Activated CD4-positive, alpha-beta T cell treated with anti-CD3 and anti-CD28 coated beads, Interleukin-2, amount 10 ng/mL, durations not matched to agents 24 days and 14 days (primary cell): ENCODE measurements around the gene TMEM101. TPM values are rescaled to one million over a fixed set of nuclear protein-coding genes. Genes with fewer than 3 reads are reported as not detected.
A peak's percentile ranks its signal among the peaks of the same experiment; 100 is the strongest.

Experiments used
- DNase-seq: peaks from one replicate; pipeline ENCODE4 v3.0.0; 2022
- H3K27ac Mint-ChIP-seq: one replicate; pipeline ENCODE4 v1.8.0; 2022; ENCODE audit warnings: mild to moderate bottlenecking, mixed read lengths
- H3K27me3 Mint-ChIP-seq: one replicate; pipeline ENCODE4 v1.8.0; 2022; ENCODE audit warnings: mixed read lengths
- H3K36me3 Mint-ChIP-seq: one replicate; pipeline ENCODE4 v1.8.0; 2022; ENCODE audit warnings: low read depth, mild to moderate bottlenecking, mixed read lengths
- H3K4me1 Mint-ChIP-seq: one replicate; pipeline ENCODE4 v1.8.0; 2021; ENCODE audit warnings: mixed read lengths
- H3K4me3 Mint-ChIP-seq: one replicate; pipeline ENCODE4 v1.8.0; 2022; ENCODE audit warnings: mild to moderate bottlenecking, moderate library complexity, mixed read lengths
- H3K9me3 Mint-ChIP-seq: one replicate; pipeline ENCODE4 v1.8.0; 2021; ENCODE audit warnings: mixed read lengths
- intact Hi-C: fragments of 100-400 bp; cut with micrococcal nuclease; formaldehyde crosslinking; loops from one replicate; pipeline ENCODE4 v1.15.1; 2023
- total RNA-seq: library from RNA; stranded (reverse); gene quantifications from 2 replicates; pipeline ENCODE4 v1.2.3, GENCODE V29; 2022

The TMEM101 gene
- total RNA-seq, 1 donor from 2014 or later = 32.8 TPM

GRCh38 chr17:44012391-44012790, 2.4 kb downstream of the TMEM101 start:
- intact Hi-C loops = no loop called here
- H3K4me1 Mint-ChIP-seq = peaks cover 25% of the 10 kb centered on the region
- H3K4me3 Mint-ChIP-seq = no peak overlapping the region

GRCh38 chr17:44011876-44012275, 2.9 kb downstream of the TMEM101 start:
- Mint-ChIP-seq H3K27me3 (no peaks in the 10 kb centered on the region), H3K36me3 (peaks cover 9% of the 10 kb centered on the region), H3K4me1 (peaks cover 26% of the 10 kb centered on the region), H3K9me3 (no peaks in the 10 kb centered on the region), H3K4me3 (no peak overlapping the region), H3K27ac (no peak overlapping the region)
- intact Hi-C loops = no loop called here
- no peak for DNase-seq

More at GRCh38 chr17:44012391-44012790, 2.4 kb downstream of the TMEM101 start:
- no peak for DNase-seq
- H3K9me3 Mint-ChIP-seq = no peaks in the 10 kb centered on the region
- H3K36me3 Mint-ChIP-seq = peaks cover 9% of the 10 kb centered on the region
- no peaks in the 10 kb centered on the region for H3K27me3 Mint-ChIP-seq
- no peak overlapping the region for H3K27ac Mint-ChIP-seq

- no peak for DNase-seq
- Mint-ChIP-seq H3K27me3 (peaks cover 4% of the 10 kb centered on the region), H3K9me3 (no peaks in the 10 kb centered on the region), H3K4me3 (no peak overlapping the region), H3K27ac (no peak overlapping the region), H3K4me1 (peaks cover 32% of the 10 kb centered on the region), H3K36me3 (peaks cover 10% of the 10 kb centered on the region)
- intact Hi-C loops = no loop called here
Observed at GRCh38 chr17:44010966-44011647, 3.7 kb downstream of the TMEM101 start.

- Mint-ChIP-seq H3K27me3 (peaks cover 16% of the 10 kb centered on the region), H3K4me1 (peaks cover 26% of the 10 kb centered on the region), H3K4me3 (peak overlapping the region; percentile 83), H3K9me3 (no peaks in the 10 kb centered on the region), H3K36me3 (peaks cover 11% of the 10 kb centered on the region), H3K27ac (peak overlapping the region; percentile 72)
- intact Hi-C loops = loop anchor here (5.0 to 10.0 kb wide), 2 partner anchors 34 to 524 kb away; partner anchors contain the start of gene DHX8
- DNase-seq = no peak
Observed at GRCh38 chr17:44008205-44008909, 6.4 kb downstream of the TMEM101 start.

GRCh38 chr17:44007346-44008204, 7.2 kb downstream of the TMEM101 start:
- H3K36me3 Mint-ChIP-seq = peaks cover 11% of the 10 kb centered on the region

GRCh38 chr17:44006598-44007345, 8.0 kb downstream of the TMEM101 start:
- intact Hi-C loops = loop anchor here (1.0 to 10.0 kb wide), 3 partner anchors 9 to 522 kb away; partner anchors contain the start of gene DHX8
- H3K4me3 Mint-ChIP-seq = peak overlapping the region; percentile 83
- peaks cover 11% of the 10 kb centered on the region for H3K36me3 Mint-ChIP-seq

More at GRCh38 chr17:44007346-44008204, 7.2 kb downstream of the TMEM101 start:
- Mint-ChIP-seq H3K27me3 (peaks cover 16% of the 10 kb centered on the region), H3K4me1 (peaks cover 25% of the 10 kb centered on the region), H3K9me3 (no peaks in the 10 kb centered on the region), H3K4me3 (peak overlapping the region; percentile 83), H3K27ac (peak overlapping the region; percentile 72)
- intact Hi-C loops = loop anchor here (1.0 to 10.0 kb wide), 3 partner anchors 8 to 523 kb away; partner anchors contain the start of gene DHX8
- DNase-seq = peak; percentile 68

GRCh38 chr17:44006272-44006597, 8.5 kb downstream of the TMEM101 start:
- H3K4me3 Mint-ChIP-seq = peak overlapping the region; percentile 83
- peak overlapping the region; percentile 78 for H3K27ac Mint-ChIP-seq
- no peak for DNase-seq
- peaks cover 16% of the 10 kb centered on the region for H3K27me3 Mint-ChIP-seq
- intact Hi-C loops = loop anchor here (5.0 to 10.0 kb wide), 2 partner anchors 36 to 521 kb away; partner anchors contain the start of gene DHX8
- peaks cover 21% of the 10 kb centered on the region for H3K4me1 Mint-ChIP-seq
- H3K9me3 Mint-ChIP-seq = no peaks in the 10 kb centered on the region
- peaks cover 9% of the 10 kb centered on the region for H3K36me3 Mint-ChIP-seq

More at GRCh38 chr17:44006598-44007345, 8.0 kb downstream of the TMEM101 start:
- H3K4me1 Mint-ChIP-seq = peaks cover 25% of the 10 kb centered on the region
- peak overlapping the region; percentile 78 for H3K27ac Mint-ChIP-seq
- peaks cover 16% of the 10 kb centered on the region for H3K27me3 Mint-ChIP-seq
- no peaks in the 10 kb centered on the region for H3K9me3 Mint-ChIP-seq
- peak; percentile 96 for DNase-seq

GRCh38 chr17:44005527-44006271, 9.1 kb downstream of the TMEM101 start:
- H3K27me3 Mint-ChIP-seq = peaks cover 16% of the 10 kb centered on the region
- intact Hi-C loops = loop anchor here (5.0 to 10.0 kb wide), 2 partner anchors 37 to 521 kb away; partner anchors contain the start of gene DHX8
- H3K36me3 Mint-ChIP-seq = peaks cover 9% of the 10 kb centered on the region
- peak; percentile 77 for DNase-seq
- no peaks in the 10 kb centered on the region for H3K9me3 Mint-ChIP-seq
- H3K4me3 Mint-ChIP-seq = peak overlapping the region; percentile 83
- peaks cover 20% of the 10 kb centered on the region for H3K4me1 Mint-ChIP-seq
- H3K27ac Mint-ChIP-seq = peak overlapping the region; percentile 78

GRCh38 chr17:44004761-44005526, 9.8 kb downstream of the TMEM101 start:
- Mint-ChIP-seq H3K36me3 (peaks cover 9% of the 10 kb centered on the region), H3K9me3 (no peaks in the 10 kb centered on the region), H3K4me3 (peak overlapping the region; percentile 55), H3K27ac (no peak overlapping the region), H3K27me3 (peaks cover 16% of the 10 kb centered on the region), H3K4me1 (peaks cover 20% of the 10 kb centered on the region)
- intact Hi-C loops = loop anchor here (5.0 to 10.0 kb wide), 2 partner anchors 37 to 520 kb away; partner anchors contain the start of gene DHX8
- peak; percentile 73 for DNase-seq

- H3K36me3 Mint-ChIP-seq = peaks cover 4% of the 10 kb centered on the region
- H3K27me3 Mint-ChIP-seq = peaks cover 16% of the 10 kb centered on the region
- H3K4me3 Mint-ChIP-seq = peak within 1 kb of the TSS; percentile 55
- no peak within 1 kb of the TSS for H3K27ac Mint-ChIP-seq
- intact Hi-C loops = loop anchor here (10.0 kb wide), 1 partner anchor 519 kb away; the partner anchor contains the start of gene DHX8
- no peak for DNase-seq
- peaks cover 20% of the 10 kb centered on the region for H3K4me1 Mint-ChIP-seq
- H3K9me3 Mint-ChIP-seq = no peaks in the 10 kb centered on the region
Observed at GRCh38 chr17:44004077-44004760, 10.5 kb downstream of the TMEM101 start, which contains the start of gene NAGS. Gene NAGS, plus strand, starts transcription at chr17:44004622. Its CDS starts 42 bp downstream, at chr17:44004664.

- H3K4me3 Mint-ChIP-seq = no peak overlapping the region
- no peaks in the 10 kb centered on the region for H3K9me3 Mint-ChIP-seq
- peaks cover 2% of the 10 kb centered on the region for H3K36me3 Mint-ChIP-seq
- peaks cover 20% of the 10 kb centered on the region for H3K27me3 Mint-ChIP-seq
- DNase-seq = no peak
- intact Hi-C loops = loop anchor here (10.0 kb wide), 1 partner anchor 517 kb away; the partner anchor contains the start of gene DHX8
- H3K4me1 Mint-ChIP-seq = peaks cover 12% of the 10 kb centered on the region
- no peak overlapping the region for H3K27ac Mint-ChIP-seq
Observed at GRCh38 chr17:44002141-44002848, 12.5 kb downstream of the TMEM101 start.
